Panc1 (cell line): ENCODE measurements around the gene SFXN3. TPM values are rescaled to one million over a fixed set of nuclear protein-coding genes. Genes with fewer than 3 reads are reported as not detected.

ENCODE experiments used
- ATAC-seq: fragments of 200-7000 bp; cut with Tn5 transposase; 2 replicates; pipeline ENCODE4 v1.9.1; 2020; ENCODE audit warnings: mild to moderate bottlenecking, moderate library complexity
- BruUV-seq: library from RNA; stranded (reverse); fragments of 400-500 nt; replicated peaks from 2 replicates; lab custom pipeline; 2021; lab: Mats Ljungman, UMichigan
- CTCF ChIA-PET: fragments of 300-600 bp; sonication (Branson Sonifier 250); formaldehyde crosslinking; loops from one replicate; lab custom pipeline; 2022; ENCODE audit warnings: antibody characterized with exemption; lab: Charles Lee
- POLR2A ChIA-PET: fragments of 300-600 bp; sonication (Branson Sonifier 250); formaldehyde crosslinking; loops from one replicate; lab custom pipeline; 2022; ENCODE audit warnings: antibody characterized with exemption; lab: Charles Lee
- DNase-seq: peaks from one replicate; pipeline ENCODE4 v3.0.0-alpha.2; 2010; ENCODE audit warnings: low read depth, low spot score
- H3K27ac ChIP-seq: 2 replicates; pipeline ENCODE4 v1.5.1; 2011; ENCODE audit warnings: mild to moderate bottlenecking, low read length, inconsistent platforms
- H3K27me3 ChIP-seq: fragments of 200-500 bp; sonication (Bioruptor generic); 2 replicates; pipeline ENCODE4 v1.6.0; 2014; ENCODE audit warnings: low read length, inconsistent platforms; ENCODE audit not compliant: control insufficient read depth, insufficient read depth
- H3K36me3 ChIP-seq: fragments of 200-500 bp; sonication (Bioruptor generic); 2 replicates; pipeline ENCODE4 v1.5.1; 2014; ENCODE audit warnings: inconsistent platforms, mild to moderate bottlenecking, low read length, moderate library complexity; ENCODE audit not compliant: control insufficient read depth, insufficient read depth
- H3K4me1 ChIP-seq: 2 replicates; pipeline ENCODE4 v1.5.1; 2011; ENCODE audit warnings: inconsistent platforms, mild to moderate bottlenecking, low read length, moderate library complexity; ENCODE audit not compliant: control insufficient read depth, insufficient read depth
- H3K4me3 ChIP-seq, 2 experiments: 2 replicates each; pipeline ENCODE4 v1.5.1; 2011 to 2012; ENCODE audit warnings: low read depth in 2 of 2, low read length in 2 of 2, mild to moderate bottlenecking in 2 of 2, inconsistent platforms in 1 of 2, moderate library complexity in 1 of 2
- H3K9me3 ChIP-seq: fragments of 200-500 bp; sonication (Bioruptor generic); 2 replicates; pipeline ENCODE4 v1.5.1; 2014; ENCODE audit warnings: low read depth, mild to moderate bottlenecking, inconsistent platforms, low read length, moderate library complexity; ENCODE audit not compliant: control insufficient read depth, insufficient read depth
- CTCF ChIP-seq: fragments of 450-650 bp; IDR thresholded peaks from 2 replicates; pipeline ENCODE4 v1.5.1; 2017; ENCODE audit warnings: mild to moderate bottlenecking
- POLR2AphosphoS5 ChIP-seq: IDR thresholded peaks from 2 replicates; pipeline ENCODE4 v1.6.1; 2012; ENCODE audit warnings: mild to moderate bottlenecking, low read depth, low read length, moderate library complexity
- REST ChIP-seq, 2 experiments: IDR thresholded peaks; 2 replicates each; pipeline ENCODE4 v1.6.1; 2011 to 2012; ENCODE audit warnings: low read depth in 2 of 2, control low read depth in 1 of 2, low read length in 1 of 2, mild to moderate bottlenecking in 1 of 2, moderate library complexity in 1 of 2; ENCODE audit not compliant: insufficient read depth in 1 of 2
- SIN3A ChIP-seq: IDR thresholded peaks from 2 replicates; pipeline ENCODE4 v1.6.1; 2012; ENCODE audit warnings: low read depth, mild to moderate bottlenecking, low read length, moderate library complexity, borderline replicate concordance; ENCODE audit not compliant: insufficient read depth
- TCF7L2 ChIP-seq: IDR thresholded peaks from 2 replicates; pipeline ENCODE4 v1.6.1; 2011; ENCODE audit warnings: mild to moderate bottlenecking, low read depth, low read length, inconsistent platforms
- in situ Hi-C: cut with HindIII; loops from 2 replicates; pipeline ENCODE4 v1.10.0; 2016; ENCODE audit warnings: low sequenced_read_pairs, low pct_unique_long_range_greater_than_20kb
- intact Hi-C: fragments of 100-400 bp; cut with micrococcal nuclease; formaldehyde crosslinking; loops from one replicate; pipeline ENCODE4 v1.10.0; 2022; ENCODE audit not compliant: unreplicated experiment
- total RNA-seq: library from RNA; stranded (reverse); gene quantifications from one replicate; pipeline ENCODE4 v1.2.1, GENCODE V29; 2021; ENCODE audit not compliant: unreplicated experiment

Gene SFXN3
- total RNA-seq, 1 experiment from 2014 or later, result 15.3 TPM

- CTCF ChIA-PET, result interaction anchor here (0.6 to 4.6 kb wide), 13 partner anchors 9 to 1911 kb away, joined by 3 to 49 read pairs (median 8); partner anchors contain the start of genes KAZALD1, PDZD7 and SFXN3
- intact Hi-C loops, result loop anchor here (10.0 kb wide), 1 partner anchor 103 kb away; no protein-coding TSS in a partner anchor
- ATAC-seq (no peak), DNase-seq (no peak)
- in situ Hi-C loops, result no loop called here
- no peaks in the 10 kb centered on the region for H3K36me3 ChIP-seq
- no peak for TF ChIP-seq CTCF
- H3K4me1 ChIP-seq, result peaks cover 25% of the 10 kb centered on the region
- peak overlapping the region; percentile 64 to 69 for H3K4me3 ChIP-seq
- H3K9me3 ChIP-seq, result no peaks in the 10 kb centered on the region
- no peaks in the 10 kb centered on the region for H3K27me3 ChIP-seq
- peak overlapping the region; percentile 99 for H3K27ac ChIP-seq
- no TSS peak for BruUV-seq
- POLR2A ChIA-PET, result interaction anchor here (0.8 to 1.4 kb wide), 4 partner anchors 10 to 24 kb away, joined by 3 to 7 read pairs (median 4); partner anchors contain the start of genes PDZD7 and SFXN3
Measured at GRCh38 chr10:101042118-101042517, 11.1 kb downstream of the SFXN3 start.

- TSS peak; percentile 97 for BruUV-seq
Measured at GRCh38 chr10:101042667-101043362, 11.8 kb downstream of the SFXN3 start.

More at GRCh38 chr10:101042667-101043362, 11.8 kb downstream of the SFXN3 start:
- Histone ChIP-seq H3K9me3 (no peaks in the 10 kb centered on the region), H3K27me3 (no peaks in the 10 kb centered on the region), H3K4me1 (peaks cover 25% of the 10 kb centered on the region), H3K4me3 (peak overlapping the region; percentile 64 to 69), H3K27ac (peak overlapping the region; percentile 99), H3K36me3 (no peaks in the 10 kb centered on the region)
- POLR2A ChIA-PET, result interaction anchor here (0.8 to 1.4 kb wide), 5 partner anchors 9 to 24 kb away, joined by 3 to 7 read pairs (median 4); partner anchors contain the start of genes PDZD7 and SFXN3
- CTCF ChIA-PET, result interaction anchor here (0.6 to 4.6 kb wide), 15 partner anchors 8 to 99 kb away, joined by 3 to 49 read pairs (median 6); partner anchors contain the start of genes KAZALD1, PDZD7 and SFXN3
- intact Hi-C loops, result loop anchor here (10.0 kb wide), 1 partner anchor 102 kb away; no protein-coding TSS in a partner anchor
- TF ChIP-seq TCF7L2 (no peak), POLR2AphosphoS5 (peak; percentile 85), REST (IDR thresholded peaks at IDR 0.05; ENCODE audit: insufficient read depth in 1 of 2, low read depth in 2 of 2, low read length in 1 of 2) (0 out of 4 replicates have a peak, but pooled peaks of 1 of the 2 experiments have one; percentile 16), SIN3A (no peak), CTCF (no peak)
- DNase-seq (peak; percentile 97), ATAC-seq (peak; percentile 97)
- in situ Hi-C loops, result no loop called here
